HG03039 (cell line): ENCODE data around the gene DYRK4.
A peak's percentile ranks its signal among the peaks of the same experiment; 100 is the strongest.
"Not testable (repeated sequence)": the region's sequence is repeated elsewhere in the genome, so short reads cannot be mapped to it uniquely, and the experiment has no call there.

Source experiments
- ATAC-seq: cut with Tn5 transposase; IDR thresholded peaks from one replicate; pipeline ENCODE4 v1.9.1; 2021; ENCODE audit warnings: mild to moderate bottlenecking, moderate library complexity; ENCODE audit not compliant: unreplicated experiment

Gene DYRK4, protein sequence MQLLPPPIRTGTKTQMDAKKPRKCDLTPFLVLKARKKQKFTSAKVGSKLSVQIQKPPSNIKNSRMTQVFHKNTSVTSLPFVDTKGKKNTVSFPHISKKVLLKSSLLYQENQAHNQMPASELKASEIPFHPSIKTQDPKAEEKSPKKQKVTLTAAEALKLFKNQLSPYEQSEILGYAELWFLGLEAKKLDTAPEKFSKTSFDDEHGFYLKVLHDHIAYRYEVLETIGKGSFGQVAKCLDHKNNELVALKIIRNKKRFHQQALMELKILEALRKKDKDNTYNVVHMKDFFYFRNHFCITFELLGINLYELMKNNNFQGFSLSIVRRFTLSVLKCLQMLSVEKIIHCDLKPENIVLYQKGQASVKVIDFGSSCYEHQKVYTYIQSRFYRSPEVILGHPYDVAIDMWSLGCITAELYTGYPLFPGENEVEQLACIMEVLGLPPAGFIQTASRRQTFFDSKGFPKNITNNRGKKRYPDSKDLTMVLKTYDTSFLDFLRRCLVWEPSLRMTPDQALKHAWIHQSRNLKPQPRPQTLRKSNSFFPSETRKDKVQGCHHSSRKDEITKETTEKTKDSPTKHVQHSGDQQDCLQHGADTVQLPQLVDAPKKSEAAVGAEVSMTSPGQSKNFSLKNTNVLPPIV

DNA sequence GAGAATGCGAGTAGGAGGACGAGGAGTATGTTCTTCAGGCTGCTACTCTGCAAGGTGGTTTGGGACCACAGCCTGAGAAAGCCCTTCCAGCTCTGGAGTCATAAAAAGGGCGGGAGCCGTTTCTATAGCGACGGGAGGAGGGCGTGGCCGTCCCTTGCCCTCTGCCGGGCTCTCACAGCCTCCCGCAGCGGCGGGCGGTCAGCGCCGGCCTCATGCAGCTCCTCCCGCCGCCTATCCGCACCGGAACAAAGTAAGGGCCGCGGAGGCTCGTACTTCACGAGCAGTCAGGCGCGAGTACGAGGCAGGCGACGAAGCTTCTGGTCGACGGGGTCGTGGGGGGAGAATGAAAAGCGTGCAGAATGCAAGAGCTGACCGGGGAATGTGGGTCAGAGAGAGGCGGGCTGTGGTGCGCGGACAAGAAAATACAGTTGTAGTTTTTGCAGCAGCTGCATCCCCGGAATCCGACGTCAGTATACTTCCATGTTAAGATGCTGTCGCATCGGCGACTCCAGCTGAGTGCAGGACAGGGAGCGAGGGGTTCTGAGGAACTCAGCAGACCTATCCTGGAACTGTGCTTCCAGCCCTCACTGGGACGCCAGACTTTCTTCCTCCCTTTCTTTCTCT is at the start of gene DYRK4:
Gene DYRK4 (plus strand): TSS at position 175 of the 624 bp plus-strand sequence. CDS start 38 bp downstream, at position 213.
- ATAC-seq: no peak

DNA sequence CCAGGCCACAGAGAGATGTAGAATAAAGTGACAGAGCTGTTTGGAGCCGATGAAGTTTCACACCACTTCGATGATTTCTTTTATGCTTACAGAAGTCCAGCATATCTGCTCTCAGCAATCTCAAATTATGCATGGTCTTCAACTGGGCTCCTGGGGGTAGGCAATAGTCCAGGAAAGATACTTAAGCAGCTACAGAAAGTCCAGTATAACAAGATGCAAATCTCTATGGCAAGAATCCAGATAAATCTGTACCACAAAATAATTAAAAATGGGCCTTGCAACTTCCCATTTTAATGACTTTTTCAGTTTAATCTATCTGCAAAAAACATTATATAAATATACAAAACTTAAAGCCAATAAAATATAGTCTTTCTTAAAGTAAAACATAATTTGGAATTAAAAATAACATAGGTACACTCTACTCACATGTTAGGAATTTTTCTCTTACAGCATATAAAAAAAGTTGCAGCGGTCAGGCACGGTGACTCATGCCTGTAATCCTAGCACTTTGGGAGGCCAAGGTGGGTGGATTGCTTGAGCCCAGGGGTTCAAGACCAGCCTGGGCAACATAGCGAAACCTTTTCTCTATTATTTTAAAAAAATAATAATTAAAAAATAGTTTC is 43.8 kb upstream of the DYRK4 start:
- no peak for ATAC-seq

DNA sequence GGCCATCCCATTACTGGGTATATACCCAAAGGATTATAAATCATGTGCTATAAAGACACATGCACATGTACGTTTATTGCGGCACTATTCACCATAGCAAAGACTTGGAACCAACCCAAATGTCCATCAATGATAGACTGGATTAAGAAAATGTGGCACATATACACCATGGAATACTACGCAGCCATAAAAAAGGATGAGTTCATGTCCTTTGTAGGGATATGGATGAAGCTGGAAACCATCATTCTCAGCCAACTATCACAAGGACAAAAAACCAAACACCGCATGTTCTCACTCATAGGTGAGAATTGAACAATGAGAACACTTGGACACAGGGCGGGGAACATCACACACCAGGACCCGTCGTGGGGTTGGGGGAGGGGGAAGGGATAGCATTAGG is 38.6 kb upstream of the DYRK4 start:
- not testable (repeated sequence) for ATAC-seq

DNA sequence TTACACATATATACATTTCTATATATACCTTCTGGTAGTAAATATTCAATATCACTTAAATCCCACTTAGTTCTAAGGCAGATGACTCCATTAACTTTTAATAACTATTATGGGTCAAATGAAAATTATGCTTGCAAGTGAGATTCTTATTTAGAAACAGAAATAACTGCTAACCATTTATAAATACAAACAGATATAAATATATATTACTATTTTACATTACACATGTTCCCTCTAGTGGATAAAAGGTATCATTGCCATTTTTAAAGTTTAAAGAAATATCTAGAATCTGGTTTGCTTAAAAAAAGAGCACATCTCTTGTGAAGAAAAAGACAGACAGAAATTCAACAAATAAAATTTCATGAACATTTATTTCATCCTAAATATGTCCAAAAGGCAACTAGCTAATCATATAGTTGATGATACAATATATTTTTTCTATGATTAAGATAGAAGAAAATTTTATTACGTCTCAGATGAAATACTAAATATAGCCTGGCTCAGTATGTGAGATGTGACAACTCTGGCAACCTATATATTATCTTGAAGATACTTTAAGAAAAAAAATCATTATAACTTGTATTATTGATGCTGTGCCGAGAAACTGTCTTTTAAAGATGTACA is 35.0 kb upstream of the DYRK4 start:
- no peak for ATAC-seq

DNA sequence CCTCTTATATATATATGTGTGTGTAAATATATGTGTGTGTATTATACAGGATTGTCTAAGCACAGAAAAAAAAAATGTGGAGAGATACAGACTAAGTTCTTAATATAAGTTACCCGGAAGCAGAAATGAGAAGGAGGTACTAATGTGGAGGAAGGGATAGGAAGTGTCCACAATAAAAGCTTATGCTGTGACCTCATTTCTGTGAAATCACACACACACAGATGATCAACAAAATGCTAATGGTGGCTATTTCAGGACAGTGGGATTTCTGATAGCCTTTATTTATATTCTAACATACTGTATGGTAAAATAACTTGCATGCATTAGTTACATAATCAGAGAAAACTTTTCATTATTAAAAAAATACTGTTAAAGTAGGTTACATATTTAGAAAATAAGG is 31.8 kb upstream of the DYRK4 start:
- no peak for ATAC-seq

DNA sequence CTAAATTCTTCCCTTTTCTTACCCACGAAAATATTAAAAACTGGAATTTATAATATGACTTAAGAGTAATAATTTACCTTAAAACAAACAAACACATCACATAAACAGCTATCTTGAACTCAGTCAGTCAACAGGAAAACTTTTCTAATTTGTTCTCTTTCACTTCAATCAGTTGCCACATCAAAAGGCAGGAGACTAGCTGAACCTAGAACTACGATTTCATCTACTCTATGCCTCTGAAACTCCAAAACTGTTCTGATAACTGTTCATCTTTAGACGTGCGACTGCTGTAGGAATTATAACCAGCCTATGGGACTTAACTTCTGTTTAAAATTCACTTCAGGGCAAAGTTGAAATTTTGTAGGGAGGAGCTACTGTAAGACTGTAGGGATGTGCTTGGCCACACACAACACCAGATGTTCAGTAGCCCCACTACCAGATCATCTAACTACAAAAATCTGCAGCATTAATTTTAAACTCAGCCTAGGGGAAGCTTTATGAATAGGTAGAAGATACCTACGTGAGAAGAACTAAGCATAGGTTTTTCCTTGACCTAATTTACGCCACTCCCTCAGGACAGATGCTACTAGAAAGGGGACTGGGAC is 30.9 kb upstream of the DYRK4 start:
- no peak for ATAC-seq

DNA sequence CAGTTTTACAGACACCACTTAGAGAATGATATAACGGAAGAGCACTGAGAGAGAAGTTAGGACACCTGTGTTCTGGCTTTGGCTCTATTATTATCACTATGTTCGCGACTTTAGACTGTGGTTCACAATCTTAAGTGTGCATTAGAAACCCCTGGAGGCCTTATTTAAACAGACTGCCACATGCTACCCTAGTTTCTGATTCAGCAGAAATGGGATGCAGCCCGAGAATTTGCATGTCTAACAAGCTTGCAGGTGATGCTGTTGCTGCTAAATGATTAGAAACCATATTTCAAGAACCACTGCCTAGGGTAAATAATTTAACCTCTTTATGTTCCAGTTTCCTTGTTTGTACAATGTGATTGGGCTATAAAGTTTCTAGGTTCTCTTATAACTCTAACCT is 26.9 kb upstream of the DYRK4 start:
- ATAC-seq: no peak

DNA sequence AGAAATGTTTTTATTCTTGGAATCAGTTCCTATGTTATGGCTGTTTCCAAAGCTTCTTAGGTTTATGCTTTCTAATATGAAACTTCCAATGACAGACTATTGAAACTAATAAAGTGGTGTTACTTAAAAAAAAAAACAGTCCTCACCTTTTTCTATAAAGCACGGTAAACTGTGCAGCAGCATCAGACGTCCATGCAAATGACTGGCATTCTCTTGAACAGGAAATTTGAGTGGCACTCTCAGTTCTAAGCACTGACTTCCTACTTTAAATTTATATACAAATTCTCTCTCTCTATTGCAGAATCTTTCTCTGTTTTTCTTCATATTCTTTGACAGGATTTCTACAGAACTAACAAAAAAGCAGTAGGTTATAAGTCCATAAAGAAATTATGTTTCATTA is 26.1 kb upstream of the DYRK4 start:
- no peak for ATAC-seq

DNA sequence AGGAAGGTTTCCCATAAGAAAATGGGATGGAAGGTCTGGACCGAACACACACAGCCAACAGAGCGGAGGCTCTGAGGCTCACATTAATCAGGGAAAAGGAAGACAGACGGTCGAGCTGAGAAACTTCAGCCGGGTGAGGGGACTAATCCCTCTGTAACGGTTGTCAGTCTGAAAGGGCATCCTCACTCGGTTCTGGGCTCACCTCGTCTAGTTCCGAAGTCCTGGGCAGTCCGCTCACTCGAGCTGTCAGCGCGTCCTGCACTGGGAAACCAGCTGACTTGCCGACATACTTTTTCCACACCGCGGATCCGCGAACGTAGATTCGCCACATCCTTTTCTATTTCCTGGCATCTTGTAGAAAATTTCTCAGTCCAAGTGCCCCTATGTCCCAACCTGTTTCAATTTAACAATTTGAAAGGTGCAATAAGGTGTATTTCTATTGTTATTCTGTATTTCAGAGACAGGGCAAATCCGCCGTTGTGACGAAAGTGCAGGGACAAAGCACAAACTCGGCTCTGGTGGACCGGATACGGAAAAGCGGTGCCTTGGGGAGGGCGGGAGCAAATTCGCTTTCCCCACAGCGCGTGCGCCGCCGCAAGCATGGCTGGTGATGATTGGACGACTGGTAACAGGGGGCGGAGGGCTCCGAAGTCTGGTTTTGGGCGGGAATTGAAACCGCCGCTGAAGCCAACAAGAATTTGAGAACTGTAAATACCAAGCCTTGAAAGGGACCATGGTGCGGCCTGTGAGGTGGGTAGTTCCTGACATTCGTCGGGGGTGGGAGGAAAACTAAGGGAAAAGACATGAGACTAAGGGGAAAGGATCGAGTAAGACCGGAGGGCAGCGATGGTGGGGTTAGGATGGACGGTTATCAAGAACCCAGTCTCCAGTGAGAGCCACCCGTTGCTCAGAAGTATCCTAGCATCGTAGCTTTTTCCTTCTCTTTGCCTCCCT is 23.5 kb upstream of the DYRK4 start, which contains the start of gene RAD51AP1:
Gene RAD51AP1 (plus strand): TSS at position 684 of the 954 bp plus-strand sequence. CDS start 50 bp downstream, at position 734.
- ATAC-seq: peak; percentile 87

DNA sequence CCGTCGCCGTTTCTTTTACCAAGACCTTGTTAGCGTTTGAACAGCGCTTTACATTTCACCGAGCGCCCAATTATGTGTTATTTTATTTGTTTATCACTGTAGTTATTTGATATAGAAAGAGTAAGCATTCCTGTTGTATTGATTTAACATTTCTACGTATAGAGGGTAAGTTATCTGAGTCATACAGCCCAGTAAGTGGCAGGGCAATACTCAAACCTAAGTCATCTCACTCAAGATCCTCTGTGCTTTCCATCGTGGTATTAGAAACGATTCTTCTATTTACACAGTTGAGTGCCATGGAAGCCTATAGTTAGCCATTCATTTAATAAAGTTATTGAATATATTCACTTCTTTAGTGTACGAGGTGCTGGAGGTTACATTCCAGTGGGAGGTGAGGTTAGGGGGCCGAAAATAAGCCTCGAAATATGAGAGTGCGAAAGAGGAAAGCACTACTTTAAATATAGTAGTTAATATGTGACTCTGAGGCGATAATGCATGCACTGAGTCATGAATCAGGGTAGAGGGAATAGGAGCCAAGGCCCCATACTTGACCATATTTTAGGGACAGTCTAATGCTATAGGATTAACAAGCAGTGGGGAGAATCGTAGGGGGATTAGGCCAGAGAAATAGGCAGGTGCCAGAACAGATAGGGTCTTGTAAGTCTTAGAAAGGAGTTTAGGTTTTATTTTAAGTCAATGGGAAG is 22.7 kb upstream of the DYRK4 start:
- no peak for ATAC-seq

DNA sequence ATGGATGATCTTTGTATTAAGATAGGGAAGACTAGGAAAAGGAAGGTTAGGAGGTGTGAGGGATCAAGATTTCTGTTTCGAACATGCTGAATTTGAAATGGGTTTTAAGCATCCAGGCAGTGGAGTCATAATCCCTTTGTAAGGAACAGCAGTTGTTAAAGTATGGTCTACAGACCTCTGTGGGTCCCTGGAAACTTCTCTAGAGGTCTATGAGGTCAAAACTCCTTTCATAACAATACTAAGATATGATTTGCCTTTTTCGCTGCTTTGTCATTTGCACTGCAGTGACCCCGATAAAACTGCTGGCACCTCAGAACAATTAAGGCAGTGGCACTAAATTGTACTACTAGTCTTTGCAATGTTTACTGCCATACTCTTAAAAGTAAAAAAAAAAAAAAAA is 21.8 kb upstream of the DYRK4 start:
- no peak for ATAC-seq

DNA sequence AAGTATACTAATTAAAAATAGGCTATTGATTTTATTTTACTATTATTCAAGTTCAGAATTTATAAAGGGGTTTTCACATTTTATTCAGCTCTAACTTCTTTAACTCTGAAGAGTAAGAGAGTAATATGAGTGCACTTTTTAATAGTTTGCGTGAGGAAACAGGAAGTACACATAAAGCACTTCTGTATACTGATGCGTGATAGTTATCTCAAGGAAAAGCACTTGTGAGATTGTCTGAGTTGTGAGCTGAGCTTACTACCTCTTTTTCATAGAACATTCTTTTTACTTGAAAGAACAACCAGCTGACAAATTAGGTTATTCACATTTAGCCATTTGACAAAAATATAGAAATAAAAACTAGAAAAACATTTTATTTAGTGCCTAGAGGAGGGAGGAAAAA is 21.4 kb upstream of the DYRK4 start:
- ATAC-seq: no peak

DNA sequence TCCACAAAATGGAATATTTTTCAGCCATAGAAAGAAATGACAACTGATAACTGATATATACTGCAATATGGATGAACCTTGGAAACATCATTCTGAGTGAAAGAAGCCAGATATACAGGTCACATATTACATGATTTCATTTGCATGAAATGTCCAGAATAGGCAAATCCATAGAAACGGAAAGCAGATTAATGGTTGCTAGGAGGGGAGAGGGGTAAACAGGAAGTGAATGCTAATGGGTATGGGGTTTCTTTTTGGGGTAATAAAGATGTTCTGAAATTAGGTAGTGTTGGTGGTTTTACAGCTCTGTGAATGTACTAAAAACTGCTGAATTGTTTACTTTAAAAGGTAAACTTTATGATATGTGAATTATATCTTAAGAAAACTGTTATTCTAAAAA is 16.8 kb upstream of the DYRK4 start:
- no peak for ATAC-seq

DNA sequence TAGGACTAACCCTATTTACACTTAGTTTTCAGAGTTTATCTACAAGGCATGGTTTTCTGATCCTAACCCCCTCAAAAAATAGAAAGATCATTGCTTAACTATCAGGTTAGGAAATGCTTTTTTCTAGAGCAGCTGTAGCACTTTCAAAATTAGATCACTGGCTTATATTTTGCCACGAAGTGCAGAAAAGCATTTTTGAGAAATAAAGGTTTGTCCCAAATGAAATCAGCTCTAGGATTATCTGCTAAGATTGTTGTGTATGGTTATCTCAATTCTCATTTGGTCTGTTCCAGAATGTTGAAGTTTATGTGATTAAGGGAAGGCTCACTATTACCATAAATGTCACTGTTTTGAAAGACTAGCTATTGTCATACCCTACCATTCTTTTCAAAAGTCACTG is 9.8 kb upstream of the DYRK4 start:
- ATAC-seq: no peak

DNA sequence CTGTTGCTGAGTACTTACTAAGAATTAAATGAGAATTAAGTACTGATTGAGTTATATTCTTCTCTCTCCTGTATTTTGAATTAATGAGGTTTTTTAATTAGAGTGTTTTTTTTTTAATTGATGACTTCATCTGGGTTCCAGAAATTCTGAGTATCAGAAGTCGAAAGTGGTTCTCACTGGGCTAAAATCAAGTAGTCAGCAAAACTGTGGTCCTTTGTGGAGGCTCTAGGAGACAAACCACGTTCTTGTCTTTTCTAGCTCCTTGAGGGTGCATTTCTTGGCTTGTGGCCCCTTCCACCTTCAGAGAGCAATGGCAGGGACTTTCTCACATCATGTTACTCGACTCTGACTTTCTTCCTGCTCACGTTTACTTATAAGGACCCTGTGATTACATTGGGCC is 8.1 kb upstream of the DYRK4 start:
- no peak for ATAC-seq

DNA sequence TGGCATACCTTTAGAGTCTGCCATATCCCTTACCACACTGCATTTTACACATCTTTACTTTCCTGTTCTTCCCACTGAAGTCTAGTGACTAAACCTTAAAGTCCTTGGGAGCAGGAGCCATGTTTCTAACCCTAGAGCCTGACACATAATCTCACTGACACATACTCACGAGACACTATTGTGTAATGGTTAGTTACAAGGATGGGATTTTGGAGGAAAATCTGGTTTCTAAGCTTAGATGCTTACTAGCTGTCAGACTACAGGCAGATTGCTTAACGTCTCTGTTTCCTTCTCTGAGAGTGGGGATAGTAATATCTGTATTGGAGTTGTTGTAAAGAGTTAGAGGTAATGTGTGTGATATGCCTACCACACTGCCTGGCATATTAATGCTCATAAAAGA is 6.2 kb upstream of the DYRK4 start:
- no peak for ATAC-seq

DNA sequence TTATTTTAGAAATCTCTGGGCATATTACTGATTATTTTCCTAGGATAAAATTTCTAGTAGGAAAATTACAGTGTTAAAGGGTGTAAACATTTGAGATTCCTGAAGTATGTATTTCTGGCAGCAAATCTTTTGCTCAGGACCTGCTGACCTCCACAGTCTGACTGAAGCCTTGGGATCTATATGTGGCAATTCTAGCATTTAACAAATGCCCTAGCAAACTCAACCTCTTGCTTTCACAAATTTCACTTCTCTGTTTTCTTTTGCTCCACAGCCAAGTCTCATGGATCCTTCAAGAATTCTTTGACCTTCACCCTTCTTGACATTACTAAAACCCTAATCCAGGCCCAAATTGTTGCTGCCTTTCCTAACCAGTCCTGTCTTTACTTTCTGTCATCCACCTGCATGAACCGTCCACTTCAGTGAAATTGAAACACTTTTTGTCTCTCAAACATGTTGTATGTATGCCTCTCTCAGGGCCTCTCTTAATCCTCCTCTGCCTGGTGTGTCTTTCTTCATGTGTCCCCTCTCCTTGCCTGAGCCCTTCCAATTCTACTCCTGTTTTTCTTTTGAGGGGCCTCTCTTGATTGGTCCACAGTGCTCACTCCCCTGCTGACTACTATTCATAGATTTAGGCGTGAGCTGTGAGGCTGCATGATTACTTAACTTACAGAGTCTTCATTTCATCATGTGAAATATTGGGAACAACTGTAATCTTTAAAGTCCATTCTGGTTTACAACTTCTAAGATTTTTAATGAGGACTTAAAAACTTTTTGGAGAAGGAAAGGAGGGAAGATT is 5.1 kb upstream of the DYRK4 start:
- no peak for ATAC-seq

DNA sequence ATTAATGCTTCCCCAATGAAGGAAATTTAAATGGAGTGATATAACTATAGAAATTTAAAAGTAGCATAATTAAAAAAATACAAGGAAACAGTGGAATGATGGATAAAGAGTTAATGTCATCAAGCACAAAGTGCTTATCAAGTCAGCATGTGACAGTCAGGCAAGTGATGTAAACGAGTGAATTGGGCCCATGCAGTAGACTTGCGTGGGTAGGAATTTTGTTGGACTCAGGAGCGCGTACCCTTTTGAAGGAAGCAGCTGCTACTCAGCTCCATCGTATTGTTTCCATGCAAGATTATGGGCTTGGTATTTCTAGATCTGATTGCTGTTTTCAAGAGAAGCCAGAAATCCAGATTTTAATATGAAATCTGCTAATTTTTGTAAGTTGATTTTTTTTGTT is 4.4 kb upstream of the DYRK4 start:
- ATAC-seq: no peak
